Fibroblast of skin of right biceps (primary cell): ENCODE results near the gene MS4A18.
"Not testable (repeated sequence)": the region's sequence is repeated elsewhere in the genome, so short reads cannot be mapped to it uniquely, and the experiment has no call there.

ENCODE experiments used
- DNase-seq: peaks from one replicate; pipeline ENCODE4 v3.0.0-alpha.2; 2013

MS4A18 gene

DNA sequence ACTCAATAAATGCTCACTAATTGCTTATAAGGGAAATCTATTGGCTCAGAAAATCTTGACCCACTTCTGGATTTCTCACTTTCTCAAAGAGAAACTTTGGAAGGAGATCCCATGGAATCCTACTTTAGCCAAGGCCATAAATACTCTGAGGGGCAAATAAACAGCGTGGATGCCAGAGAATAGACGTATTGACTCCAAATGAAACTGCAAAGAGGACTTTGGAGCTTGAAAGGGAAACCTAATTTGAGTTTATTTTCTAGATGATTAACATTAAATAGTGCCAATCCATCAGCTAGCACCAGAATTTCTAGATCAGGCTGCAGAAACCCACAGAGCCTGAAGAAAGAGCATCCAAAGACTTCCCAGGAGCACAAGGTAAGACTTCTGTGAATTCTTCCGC lies at the start of gene MS4A18:
TSS of gene MS4A18 (plus strand) at position 301 of the 400 bp plus-strand sequence.
- DNase-seq = no peak

DNA sequence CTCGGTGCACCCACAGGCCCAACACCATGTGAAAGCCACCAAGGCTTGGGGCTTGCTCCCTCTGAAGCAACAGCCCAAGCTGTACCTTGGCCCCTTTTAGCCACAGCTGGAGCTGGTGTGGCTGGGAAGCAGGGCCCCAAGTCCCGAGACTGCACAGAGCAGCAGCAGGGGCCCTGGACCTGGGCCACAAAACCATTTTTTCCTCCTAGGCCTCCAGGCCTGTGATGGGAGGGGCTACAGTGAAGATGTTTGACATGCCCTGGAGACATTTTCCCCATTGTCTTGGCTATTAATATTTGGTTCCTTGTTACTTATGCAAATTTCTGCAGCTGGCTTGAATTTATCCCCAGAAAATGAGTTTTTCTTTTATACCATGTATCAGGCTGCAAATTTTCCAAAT lies 46.3 kb upstream of the MS4A18 start:
- not testable (repeated sequence) for DNase-seq

DNA sequence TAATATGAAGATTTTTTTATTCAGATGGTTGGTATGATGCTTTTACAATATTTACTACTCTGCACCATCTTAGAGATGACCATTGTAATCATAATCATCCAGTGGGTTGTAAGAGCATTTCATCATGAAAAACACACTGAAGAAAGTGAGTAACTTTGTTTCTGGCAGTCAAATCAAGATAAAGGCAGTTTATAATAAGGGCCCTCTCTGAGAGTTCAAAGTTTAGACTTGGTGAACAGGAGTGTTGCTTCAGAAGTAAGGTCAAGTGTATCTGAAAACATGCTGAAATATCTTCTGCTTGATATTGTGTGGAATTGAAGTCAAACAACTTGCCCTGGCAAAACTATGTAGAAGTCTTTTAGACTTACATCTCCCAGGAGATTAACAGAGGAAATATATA lies 44.6 kb upstream of the MS4A18 start:
- no peak for DNase-seq

DNA sequence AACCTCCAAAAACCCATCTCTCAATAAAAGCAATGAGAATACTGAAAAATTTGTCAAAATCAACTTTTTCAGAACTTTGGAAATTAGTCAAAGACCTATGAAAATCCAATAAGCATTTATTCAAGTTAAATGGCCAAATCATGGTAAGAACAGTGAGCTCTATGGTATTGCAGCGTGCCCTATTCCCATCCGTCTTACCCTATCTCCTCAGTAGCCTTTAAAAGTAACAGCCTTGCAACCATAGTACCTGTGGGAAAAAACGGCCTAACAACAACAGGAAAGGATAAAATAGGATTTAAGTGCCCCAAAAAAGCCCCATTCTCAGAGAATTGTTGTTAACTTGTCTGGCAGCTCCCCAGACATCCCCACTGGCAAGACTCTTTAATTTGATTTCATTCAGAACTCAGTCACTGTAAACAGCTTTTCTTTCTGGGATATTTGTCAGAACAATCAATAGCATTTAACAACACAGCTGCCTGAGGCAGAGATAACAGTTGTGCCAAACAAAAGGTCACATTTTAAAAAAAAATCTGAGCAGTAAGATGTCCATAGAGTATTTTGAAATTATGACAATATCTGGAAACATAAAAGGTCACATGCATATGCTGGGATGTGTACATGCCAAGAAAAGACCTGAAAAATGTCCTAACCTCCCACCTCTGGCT lies 43.9 kb upstream of the MS4A18 start:
- DNase-seq = no peak

DNA sequence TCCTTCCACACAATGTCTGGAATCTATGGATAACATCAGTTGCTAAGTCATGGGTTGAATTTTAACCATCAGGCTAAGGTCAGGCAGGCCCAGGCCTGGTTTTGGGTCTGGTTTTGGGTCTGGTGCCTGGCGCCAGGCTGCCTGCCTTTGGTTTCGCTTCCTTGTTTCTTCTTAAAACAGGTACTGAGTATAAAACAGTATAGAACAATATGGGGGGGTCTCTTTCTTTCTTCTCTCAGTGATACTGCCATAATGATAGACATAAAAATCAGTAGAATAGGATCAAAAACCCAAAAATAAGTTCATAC lies 40.0 kb upstream of the MS4A18 start:
- not testable (repeated sequence) for DNase-seq

DNA sequence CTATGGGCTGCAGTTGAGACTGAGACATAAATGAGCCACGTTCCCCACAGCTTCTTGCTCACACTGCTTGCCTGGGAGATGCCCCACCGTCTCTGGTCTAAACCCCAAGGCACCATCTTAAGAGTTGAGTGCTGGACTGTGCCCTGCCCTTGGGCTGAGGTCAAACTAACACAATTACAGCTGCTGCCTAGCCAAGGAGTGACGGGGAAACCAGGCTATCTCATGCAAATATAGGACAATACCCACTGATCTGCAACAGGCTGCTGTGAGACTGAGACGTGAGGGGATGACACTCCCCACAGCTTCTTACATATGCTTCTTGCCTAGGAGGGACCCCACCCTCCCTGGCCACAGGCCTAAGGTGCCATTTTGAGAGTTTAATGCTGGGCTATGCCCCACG lies 32.9 kb upstream of the MS4A18 start:
- no peak for DNase-seq

DNA sequence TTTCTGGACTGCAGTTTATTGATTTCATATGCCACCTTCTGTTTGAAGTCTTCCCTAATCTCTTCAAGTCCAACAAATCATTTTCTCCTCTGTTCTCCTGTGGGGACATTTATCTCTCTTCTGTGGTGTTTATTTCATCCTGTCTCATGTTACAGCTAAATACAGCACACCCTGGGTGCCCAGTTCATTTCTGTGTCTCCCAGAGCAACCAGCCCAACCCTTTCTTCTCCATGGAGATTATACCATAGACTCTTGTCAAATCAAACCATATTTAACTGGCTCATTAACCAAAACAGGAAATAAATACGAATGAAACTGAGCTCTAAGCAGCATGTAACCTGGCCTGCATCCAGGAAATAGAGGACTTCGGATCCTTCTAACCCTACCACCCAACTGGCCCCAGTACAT lies 25.2 kb upstream of the MS4A18 start, which contains the start of gene MS4A8:
TSS of gene MS4A8 (plus strand) at position 329 of the 408 bp plus-strand sequence. CDS start 1,249 bp downstream, outside the sequence.
- no peak for DNase-seq

DNA sequence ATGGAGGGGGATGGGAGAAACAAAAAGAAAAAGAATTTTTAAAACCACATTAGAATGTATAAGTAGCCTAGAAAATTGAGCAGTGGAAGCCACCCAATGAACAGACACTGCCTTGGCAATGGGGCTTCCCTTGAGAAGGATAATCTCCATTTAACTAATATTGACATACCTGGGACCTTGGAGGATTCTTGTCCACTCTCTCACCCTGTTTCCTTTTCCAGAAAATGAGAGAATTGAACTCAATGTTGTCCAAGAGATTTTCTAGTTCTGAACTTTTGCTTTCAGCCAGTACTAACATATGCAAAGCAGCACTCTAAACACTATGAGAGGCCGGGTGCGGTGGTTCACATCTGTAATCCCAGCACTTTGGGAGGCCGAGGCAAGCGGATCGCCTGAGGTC lies 24.6 kb upstream of the MS4A18 start:
- no peak for DNase-seq

DNA sequence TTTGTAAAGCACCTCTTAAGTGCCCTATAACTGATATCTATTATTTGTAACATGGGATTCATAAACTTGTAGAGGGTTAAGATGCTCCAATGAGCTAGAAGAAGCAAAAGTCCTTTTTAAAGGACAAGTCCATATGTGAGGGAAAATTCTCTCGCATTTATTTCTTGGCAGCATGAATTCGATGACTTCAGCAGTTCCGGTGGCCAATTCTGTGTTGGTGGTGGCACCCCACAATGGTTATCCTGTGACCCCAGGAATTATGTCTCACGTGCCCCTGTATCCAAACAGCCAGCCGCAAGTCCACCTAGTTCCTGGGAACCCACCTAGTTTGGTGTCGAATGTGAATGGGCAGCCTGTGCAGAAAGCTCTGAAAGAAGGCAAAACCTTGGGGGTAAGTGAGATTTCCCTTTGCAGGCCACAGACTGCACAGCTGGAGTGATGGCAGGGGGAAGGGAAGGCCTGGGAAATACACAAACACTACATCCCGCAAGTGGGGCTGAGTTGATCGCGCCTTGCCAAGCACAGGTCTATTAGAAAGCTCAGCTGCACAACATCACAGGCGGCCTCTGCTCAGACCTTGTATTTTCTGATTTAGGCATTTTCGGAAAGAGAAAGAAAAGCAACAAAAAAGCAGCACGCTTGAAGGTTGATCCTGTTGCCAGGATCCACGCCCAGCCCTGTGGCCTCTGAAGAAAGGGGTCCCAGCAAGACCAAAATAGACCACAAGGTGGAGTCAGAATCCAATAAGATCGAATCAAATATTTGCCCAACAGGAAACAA lies 23.6 kb upstream of the MS4A18 start:
- DNase-seq = no peak

DNA sequence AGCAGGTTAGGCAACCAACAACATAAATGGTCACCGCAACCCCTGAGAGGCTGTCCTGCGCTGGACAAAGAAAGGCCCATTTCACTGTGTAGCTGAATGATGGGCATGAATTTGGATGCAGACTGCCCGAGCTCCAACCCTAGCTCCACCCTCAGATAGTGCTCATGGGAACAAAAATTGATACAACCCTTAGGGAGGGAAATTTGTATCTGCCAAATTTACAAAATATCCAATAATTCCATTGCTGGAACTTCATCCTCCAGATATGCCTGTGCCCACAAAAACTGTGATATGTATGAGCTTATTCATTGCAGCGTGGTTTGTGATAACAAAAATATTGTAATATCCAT lies 23.1 kb upstream of the MS4A18 start:
- no peak for DNase-seq

DNA sequence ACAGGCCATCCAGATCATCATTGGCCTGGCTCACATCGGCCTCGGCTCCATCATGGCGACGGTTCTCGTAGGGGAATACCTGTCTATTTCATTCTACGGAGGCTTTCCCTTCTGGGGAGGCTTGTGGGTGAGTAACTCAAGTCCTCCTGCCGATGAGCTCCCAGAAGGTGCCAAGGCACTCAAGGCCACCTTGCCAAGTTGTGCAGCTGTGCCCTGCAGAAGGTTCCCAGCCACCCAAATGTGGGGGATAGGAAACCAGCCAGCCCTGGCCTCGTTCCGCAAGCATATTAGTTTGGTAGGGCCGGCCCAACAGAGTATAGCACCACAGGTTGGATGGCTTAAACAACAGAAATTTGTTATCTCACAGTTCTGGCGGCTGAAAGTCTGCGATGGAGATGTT lies 21.1 kb upstream of the MS4A18 start:
- DNase-seq = no peak

DNA sequence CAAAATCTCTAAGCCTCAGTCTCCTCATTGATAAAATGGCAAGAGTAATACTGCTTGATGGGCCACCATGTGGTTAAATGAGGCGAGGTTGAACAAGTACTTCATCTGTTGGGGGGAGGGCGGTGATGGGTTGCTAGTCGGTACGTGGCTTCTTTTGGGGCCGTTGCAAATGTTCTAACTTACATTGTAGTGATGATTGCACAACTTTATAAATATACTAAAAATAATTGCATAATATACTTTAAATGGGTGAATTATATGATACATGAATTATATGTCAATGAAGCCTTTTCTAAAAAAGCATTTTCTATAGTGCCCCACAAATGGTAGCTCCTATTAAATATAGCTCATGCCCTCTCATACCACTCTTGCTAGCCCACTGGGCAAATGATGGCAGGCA lies 18.6 kb upstream of the MS4A18 start:
- DNase-seq = no peak

DNA sequence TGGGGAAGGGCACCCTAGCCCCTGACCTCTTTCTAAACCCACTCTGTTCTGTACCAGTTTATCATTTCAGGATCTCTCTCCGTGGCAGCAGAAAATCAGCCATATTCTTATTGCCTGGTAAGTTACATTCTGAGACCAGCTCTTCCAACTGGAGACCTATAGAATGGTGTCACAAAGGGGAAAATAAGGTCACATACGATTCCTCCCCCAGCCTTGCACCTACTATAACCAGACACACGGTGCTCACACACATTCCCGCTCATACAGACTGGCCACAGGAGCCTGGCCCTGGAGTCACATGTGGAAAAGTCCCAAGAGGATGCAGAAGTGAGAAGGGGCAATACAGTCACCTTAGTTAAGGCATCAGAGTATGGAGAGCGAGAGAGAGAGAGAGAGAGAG lies 17.6 kb upstream of the MS4A18 start:
- no peak for DNase-seq

DNA sequence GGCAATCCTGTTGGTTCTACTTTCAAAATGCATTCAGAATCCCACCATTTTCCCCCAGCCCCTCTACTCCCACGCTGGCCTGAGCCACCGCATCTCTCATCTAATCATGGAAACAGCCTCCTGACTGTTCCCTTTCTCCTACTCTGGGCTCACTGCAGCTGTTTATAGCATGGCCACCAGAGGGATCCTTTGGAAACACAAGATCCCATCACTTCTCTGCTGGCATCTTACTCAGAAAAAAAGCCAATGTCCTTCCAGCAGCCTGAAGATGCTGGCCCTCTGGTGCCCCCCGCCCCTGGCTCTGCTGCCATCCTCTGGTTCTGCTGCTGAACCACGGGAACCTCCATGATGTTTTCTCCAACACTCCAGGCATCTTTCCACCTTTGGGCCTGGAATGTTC lies 14.0 kb upstream of the MS4A18 start:
- DNase-seq = no peak

DNA sequence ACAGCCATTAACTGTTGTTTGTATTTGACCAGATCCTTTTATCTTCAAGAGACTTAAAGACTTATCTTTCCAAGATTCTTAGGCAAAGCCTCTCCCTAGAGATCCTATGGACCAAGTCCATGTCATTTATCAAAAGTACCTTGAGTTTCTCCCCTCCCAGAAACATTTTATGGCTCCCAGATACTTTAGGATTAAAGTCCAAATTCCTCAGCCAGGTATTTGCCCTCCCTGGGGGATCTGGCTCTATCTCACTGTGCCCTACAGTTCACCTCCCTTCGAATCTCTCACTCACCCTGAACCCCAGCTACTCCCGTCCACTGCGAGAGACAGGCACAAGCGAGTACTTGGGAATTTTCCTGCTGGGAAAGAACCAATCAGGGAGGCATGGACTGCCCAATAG lies 13.2 kb upstream of the MS4A18 start:
- no peak for DNase-seq

DNA sequence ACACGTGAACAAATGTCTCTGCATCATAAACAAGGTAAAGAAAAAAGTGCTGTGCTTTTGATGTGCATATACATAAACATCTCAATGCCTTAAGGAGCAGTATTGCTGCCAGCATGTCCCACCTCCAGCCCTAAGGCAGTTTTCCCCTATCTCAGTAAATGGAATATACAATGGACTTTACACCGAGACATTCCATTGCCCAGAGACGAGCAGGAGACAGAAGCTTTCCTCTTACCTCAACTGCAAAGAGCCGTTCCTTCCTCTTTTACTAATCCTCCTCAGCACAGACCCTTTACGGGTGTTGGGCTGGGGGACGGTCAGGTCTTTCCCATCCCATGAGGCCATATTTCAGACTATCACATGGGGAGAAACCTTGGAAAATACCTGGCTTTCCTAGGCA lies 11.1 kb upstream of the MS4A18 start:
- DNase-seq = not testable (repeated sequence)

DNA sequence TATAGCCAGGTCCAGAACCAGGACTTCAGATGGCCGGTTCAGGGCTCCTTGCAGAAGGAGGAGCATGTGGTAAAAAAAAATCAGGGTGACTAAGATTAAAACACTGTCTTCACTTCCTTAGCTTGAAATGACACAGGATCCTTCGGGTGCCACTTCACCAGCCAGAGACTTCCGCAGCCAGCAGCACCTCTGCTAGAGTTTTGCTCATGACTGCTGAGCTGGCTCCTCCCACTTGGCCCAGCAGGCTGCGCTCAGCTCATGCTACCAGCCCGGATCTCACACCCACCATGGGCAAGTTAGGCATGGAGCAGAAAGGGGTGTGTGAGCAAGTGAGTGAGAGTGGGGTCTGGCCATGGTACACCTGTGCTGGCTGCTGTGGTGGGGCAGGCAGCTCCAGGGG lies 6.6 kb upstream of the MS4A18 start:
- no peak for DNase-seq

DNA sequence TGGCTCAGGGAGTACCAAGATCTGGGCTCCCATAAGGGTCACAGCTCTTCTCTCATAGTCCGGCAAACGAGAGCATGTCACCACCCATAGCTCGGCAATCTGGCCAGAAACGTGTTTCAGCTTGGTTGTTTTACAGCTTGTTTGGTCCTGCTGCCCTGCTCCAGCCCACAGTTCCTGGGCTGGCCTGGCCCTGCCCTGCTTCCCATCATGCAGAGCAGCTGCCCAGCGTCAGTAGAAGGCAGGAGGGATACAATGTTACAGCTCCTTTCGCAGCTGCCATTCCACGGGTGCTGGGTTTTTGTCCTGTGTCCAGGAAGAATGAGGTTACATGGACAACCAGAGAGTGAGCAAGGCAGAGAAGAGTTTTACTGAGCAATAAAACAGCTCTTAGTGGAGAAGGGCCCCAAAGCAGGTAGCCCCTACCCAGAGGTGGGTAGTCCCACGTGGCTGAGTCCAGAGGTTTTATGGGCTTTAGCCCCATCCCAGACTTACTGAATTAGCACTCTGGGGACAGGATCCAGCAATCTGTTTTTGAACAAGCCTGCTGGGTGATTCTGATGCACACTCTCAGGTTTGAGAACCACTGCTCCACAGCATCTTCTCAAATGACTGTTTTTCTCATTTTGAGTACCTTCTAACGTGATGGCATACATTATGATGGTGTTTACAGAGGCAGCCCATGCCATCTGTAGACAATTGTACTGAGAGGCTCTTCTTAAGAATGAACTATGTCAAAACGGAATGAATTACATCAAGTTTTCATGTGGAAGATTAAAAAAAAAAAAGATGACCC lies 5.8 kb upstream of the MS4A18 start:
- DNase-seq = no peak

DNA sequence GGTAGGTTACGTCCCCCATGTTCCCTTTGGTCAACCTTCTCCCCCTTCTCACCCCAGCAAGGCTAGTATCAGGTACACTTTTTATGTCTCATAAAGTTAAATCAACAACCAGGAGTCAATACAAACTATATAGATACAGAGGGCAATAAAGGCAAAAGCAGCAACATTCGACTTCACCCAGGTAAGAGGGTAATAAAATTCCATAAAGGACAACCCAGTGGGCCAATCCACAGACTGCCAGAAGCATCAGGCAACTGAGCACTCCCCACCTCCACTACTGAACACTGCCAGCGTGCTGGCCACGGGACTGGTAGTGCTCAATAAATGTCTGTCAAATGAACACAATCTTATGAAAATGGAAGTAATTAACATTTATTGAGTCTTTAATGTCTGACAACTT lies 5.1 kb upstream of the MS4A18 start:
- no peak for DNase-seq

DNA sequence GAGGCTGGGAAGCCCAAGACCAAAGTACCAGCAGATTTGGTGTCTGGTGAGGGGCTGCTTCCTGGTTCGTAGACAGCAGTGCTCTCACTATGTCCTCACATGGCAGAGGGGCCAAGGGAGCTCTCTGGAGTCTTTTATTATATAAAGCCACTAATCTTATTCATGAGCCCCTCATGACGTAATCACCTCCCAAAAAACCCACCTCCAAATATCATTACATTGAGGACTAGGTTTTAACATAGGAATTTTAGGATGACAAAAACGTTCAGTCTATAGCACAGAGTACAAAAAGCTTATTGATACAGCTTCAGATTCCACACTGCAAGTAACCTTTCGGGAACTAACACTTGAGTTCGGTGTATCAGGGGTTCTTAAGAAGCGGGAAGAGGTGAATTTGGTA lies 4.1 kb upstream of the MS4A18 start:
- no peak for DNase-seq

DNA sequence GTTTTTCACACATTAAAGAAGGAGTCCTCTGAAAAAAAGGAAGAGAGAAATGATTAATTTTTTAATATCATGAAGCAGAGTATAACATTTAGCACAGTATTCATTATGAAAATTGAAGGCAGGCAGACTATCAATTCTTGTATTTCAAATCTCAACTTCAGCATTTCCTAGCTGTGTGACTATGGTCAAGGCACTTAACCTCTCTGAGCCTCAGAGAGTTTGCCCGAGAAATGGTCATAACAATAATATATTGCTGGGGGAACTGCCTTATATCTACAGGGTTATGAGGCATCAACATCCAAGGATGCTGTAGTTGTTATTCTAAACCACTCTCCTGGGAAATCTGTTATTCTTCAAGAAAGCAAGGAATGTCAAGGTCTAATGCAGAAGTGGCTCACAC lies 1.1 kb downstream of the MS4A18 start:
- DNase-seq = no peak

DNA sequence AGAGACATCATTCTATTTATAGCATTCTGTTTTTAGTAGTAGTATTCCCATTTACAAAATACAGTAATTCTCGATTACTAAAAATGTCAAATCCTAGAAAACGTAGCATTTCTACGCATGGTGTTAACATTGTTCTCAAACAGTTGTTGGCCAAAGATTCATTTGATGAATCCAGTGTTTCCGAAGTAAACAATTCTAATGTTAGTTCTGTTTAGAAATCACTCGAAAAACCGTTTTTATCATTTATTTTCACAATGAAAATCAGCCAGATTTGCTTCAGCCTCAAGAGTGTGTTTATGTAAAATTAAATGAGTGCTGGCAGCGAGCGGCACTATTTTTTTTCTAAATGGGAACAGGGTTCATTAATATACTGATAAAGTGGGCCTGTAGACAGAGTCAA lies 7.1 kb downstream of the MS4A18 start:
- no peak for DNase-seq

DNA sequence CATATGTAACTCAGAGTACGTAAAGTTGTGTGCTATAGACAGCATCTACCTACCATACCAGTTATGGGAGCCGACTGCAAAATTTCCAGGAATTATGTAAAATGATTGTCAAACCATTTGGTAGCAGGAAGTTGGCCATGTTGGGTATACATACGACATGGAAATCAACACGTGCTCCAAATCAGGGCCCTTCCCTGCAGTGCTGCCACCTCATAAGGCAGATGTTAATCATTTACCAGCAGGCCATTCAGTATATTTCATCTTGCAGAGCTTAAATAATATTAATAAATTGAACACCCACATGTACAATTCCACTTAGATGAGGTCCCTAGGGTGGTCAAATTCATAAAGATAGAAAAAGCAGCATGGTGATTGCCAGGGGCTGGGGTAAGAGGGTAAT lies 9.8 kb downstream of the MS4A18 start:
- no peak for DNase-seq

DNA sequence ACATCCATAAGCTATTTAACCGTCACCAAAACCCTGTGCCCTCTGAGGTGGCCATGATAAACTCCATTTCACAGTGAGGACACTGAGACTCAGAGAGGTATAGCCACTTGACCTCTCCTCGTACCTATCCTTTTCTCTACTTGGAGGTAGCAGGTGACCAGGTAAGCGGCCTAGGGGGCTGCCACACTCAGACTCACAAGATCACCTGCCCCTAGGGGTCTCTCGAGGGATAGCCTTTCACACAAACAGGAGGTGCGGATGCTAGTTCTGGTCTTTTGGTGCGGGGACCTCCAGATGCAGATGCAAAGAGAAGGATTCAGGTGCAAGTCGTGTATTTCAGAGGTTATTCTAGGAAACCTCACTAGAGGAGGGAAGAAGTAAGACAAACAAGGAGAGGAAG lies 14.6 kb downstream of the MS4A18 start:
- no peak for DNase-seq
